HepG2 (cell line): ENCODE results near the gene PSME3IP1. TPM values are rescaled to one million over a fixed set of nuclear protein-coding genes. Genes with fewer than 3 reads are reported as not detected.
A peak's percentile ranks its signal among the peaks of the same experiment; 100 is the strongest.

Source experiments
- BCL6 ChIP-seq: IDR thresholded peaks from 2 replicates; pipeline ENCODE4 v1.6.1; 2016; ENCODE audit warnings: missing genetic modification reagents, missing compliant biosample characterization
- CREM ChIP-seq, 2 experiments: sonication (generic) in 1 of 2; formaldehyde crosslinking in 1 of 2; IDR thresholded peaks; 2 replicates each; pipeline versions ENCODE4 v1.4.0 to v1.6.1; 2016 to 2020; ENCODE audit warnings: antibody characterized with exemption in 1 of 2, mild to moderate bottlenecking in 1 of 2, missing genetic modification reagents in 1 of 2
- ELF4 ChIP-seq: sonication (generic); formaldehyde crosslinking; IDR thresholded peaks from 2 replicates; pipeline ENCODE4 v1.5.0; 2020; ENCODE audit warnings: missing genetic modification reagents, mild to moderate bottlenecking, moderate library complexity, borderline replicate concordance
- HNRNPK ChIP-seq: fragments of 200-400 bp; formaldehyde crosslinking; IDR thresholded peaks from 2 replicates; pipeline ENCODE4 v1.6.1; 2018; ENCODE audit warnings: low read length, low read depth, moderate library complexity, mild to moderate bottlenecking; ENCODE audit not compliant: poor library complexity, severe bottlenecking
- KMT2B ChIP-seq: IDR thresholded peaks from 2 replicates; pipeline ENCODE4 v1.6.1; 2016; ENCODE audit warnings: missing genetic modification reagents, missing compliant biosample characterization
- MXI1 ChIP-seq: IDR thresholded peaks from 3 replicates; pipeline ENCODE4 v1.6.1; 2012; ENCODE audit warnings: low read depth, low read length, inconsistent platforms, borderline replicate concordance
- NR3C1 ChIP-seq: sonication (generic); formaldehyde crosslinking; IDR thresholded peaks from 2 replicates; pipeline ENCODE4 v1.4.0; 2020; ENCODE audit warnings: missing genetic modification reagents
- RELA ChIP-seq: sonication (generic); formaldehyde crosslinking; IDR thresholded peaks from 2 replicates; pipeline ENCODE4 v1.4.0; 2020; ENCODE audit warnings: missing genetic modification reagents
- RFXAP ChIP-seq: sonication (generic); formaldehyde crosslinking; IDR thresholded peaks from 2 replicates; pipeline ENCODE4 v1.4.0; 2020; ENCODE audit warnings: missing genetic modification reagents, borderline replicate concordance
- TBX2 ChIP-seq: sonication (generic); formaldehyde crosslinking; IDR thresholded peaks from 2 replicates; pipeline ENCODE4 v1.5.0; 2020; ENCODE audit warnings: missing genetic modification reagents, mild to moderate bottlenecking, borderline replicate concordance
- TCF7L2 ChIP-seq: IDR thresholded peaks from 2 replicates; pipeline ENCODE4 v1.6.1; 2011; ENCODE audit warnings: mild to moderate bottlenecking, low read depth, low read length, moderate library complexity
- ZBTB7B ChIP-seq: sonication (generic); formaldehyde crosslinking; IDR thresholded peaks from 2 replicates; pipeline ENCODE4 v1.4.0; 2020; ENCODE audit warnings: missing genetic modification reagents
- ZNF17 ChIP-seq: sonication (generic); formaldehyde crosslinking; IDR thresholded peaks from 2 replicates; pipeline ENCODE4 v1.5.0; 2020; ENCODE audit warnings: mild to moderate bottlenecking, missing genetic modification reagents
- ZNF225 ChIP-seq: sonication (generic); formaldehyde crosslinking; IDR thresholded peaks from 2 replicates; pipeline ENCODE4 v1.4.0; 2020; ENCODE audit warnings: mild to moderate bottlenecking, missing genetic modification reagents
- ZNF337 ChIP-seq: sonication (generic); formaldehyde crosslinking; IDR thresholded peaks from 2 replicates; pipeline ENCODE4 v1.5.1; 2020; ENCODE audit warnings: missing genetic modification reagents, low read depth, mild to moderate bottlenecking, borderline replicate concordance
- ZNF33B ChIP-seq: sonication (generic); formaldehyde crosslinking; IDR thresholded peaks from 2 replicates; pipeline ENCODE4 v1.5.1; 2020; ENCODE audit warnings: mild to moderate bottlenecking, missing genetic modification reagents
- ZNF44 ChIP-seq: sonication (generic); formaldehyde crosslinking; IDR thresholded peaks from 2 replicates; pipeline ENCODE4 v1.5.1; 2020; ENCODE audit warnings: mild to moderate bottlenecking, missing genetic modification reagents
- ZNF441 ChIP-seq: sonication (generic); formaldehyde crosslinking; IDR thresholded peaks from 2 replicates; pipeline ENCODE4 v1.7.0; 2021; ENCODE audit warnings: missing genetic modification reagents, borderline replicate concordance
- ZNF547 ChIP-seq: sonication (generic); formaldehyde crosslinking; IDR thresholded peaks from 2 replicates; pipeline ENCODE4 v1.5.1; 2020; ENCODE audit warnings: mild to moderate bottlenecking, missing genetic modification reagents
- ZNF788 ChIP-seq: sonication (generic); formaldehyde crosslinking; IDR thresholded peaks from 2 replicates; pipeline ENCODE4 v1.5.0; 2020; ENCODE audit warnings: mild to moderate bottlenecking, missing genetic modification reagents, borderline replicate concordance
- ZSCAN25 ChIP-seq: sonication (generic); formaldehyde crosslinking; IDR thresholded peaks from 2 replicates; pipeline ENCODE4 v1.8.0; 2022; ENCODE audit warnings: mild to moderate bottlenecking, missing genetic modification reagents
- polyA plus RNA-seq, 8 experiments: library from polyadenylated mRNA; depleted of rRNA in 3 of 8; stranded (reverse) in 7 of 8; unstranded in 1 of 8; fragments of >200 nt; fragmentation: Illumina TruSeq in 4 of 8; extraction: Trizol in 4 of 8; gene quantifications; 2 replicates each; pipeline versions ENCODE4 v1.2.1 to v1.2.3, GENCODE V29; 2011 to 2016; ENCODE audit warnings: low read depth in 4 of 8, missing spikeins in 1 of 8, mixed read lengths in 1 of 8; ENCODE audit not compliant: insufficient read depth in 1 of 8
- total RNA-seq, 5 experiments: library from RNA; depleted of rRNA; stranded (reverse); fragments of >200 nt; fragmentation: Illumina TruSeq; extraction: Trizol; gene quantifications; 2 replicates each; pipeline ENCODE4 v1.2.3, GENCODE V29; 2016; ENCODE audit warnings: low read depth in 1 of 5
- TF ChIP-seq, protein P1 (sequence below): sonication (generic); formaldehyde crosslinking; IDR thresholded peaks from 2 replicates; pipeline ENCODE4 v1.4.0; 2020; ENCODE audit warnings: missing genetic modification reagents, borderline replicate concordance
- TF ChIP-seq, protein P2 (sequence below): sonication (generic); formaldehyde crosslinking; IDR thresholded peaks from 2 replicates; pipeline ENCODE4 v1.4.0; 2020; ENCODE audit warnings: missing genetic modification reagents
- TF ChIP-seq, protein P3 (sequence below): IDR thresholded peaks from 2 replicates; pipeline ENCODE4 v1.6.1; 2018; ENCODE audit warnings: missing genetic modification reagents
- TF ChIP-seq, protein P4 (sequence below): sonication (generic); formaldehyde crosslinking; IDR thresholded peaks from 2 replicates; pipeline ENCODE4 v1.4.0; 2020; ENCODE audit warnings: missing genetic modification reagents

Gene PSME3IP1
- total and polyA plus RNA-seq, 2 of the 13 experiments (the other 11 are each of a cell fraction or from before 2014, with no cell fraction given) = 90.8 to 99.8 TPM

DNA sequence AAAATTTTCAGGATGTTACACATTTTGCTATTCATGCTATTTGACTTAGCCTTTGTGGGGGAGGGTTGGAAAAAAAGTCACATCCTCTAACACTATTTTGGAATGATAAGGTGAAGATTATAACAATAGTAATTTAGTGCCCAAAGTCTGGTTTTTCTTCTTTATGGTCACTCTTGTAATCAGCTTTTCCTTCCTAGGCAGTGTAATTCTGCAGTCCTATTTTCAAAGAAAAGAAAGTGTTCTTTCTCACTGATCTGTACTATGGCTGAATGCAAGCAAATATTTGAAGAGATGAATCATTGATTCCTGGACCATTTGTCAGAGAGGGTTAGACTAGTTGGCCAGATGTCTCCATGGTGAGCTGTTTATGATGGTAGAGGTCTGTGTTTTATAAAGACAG lies 8.7 kb upstream of the PSME3IP1 start (continued):
- TF ChIP-seq MXI1 (peak; percentile 55; the same call in 1 of the 3 replicates), CREM (IDR thresholded peaks at IDR 0.05) (peak; percentile 50; the same call in 1 of the 2 replicates), CREM (CRISPR knock-in tag; IDR thresholded peaks at IDR 0.05) (no peak), RELA (CRISPR knock-in tag) (no peak), ZSCAN25 (CRISPR knock-in tag) (no peak), BCL6 (CRISPR knock-in tag) (peak; percentile 86), ZNF337 (CRISPR knock-in tag) (no peak; the same call in 1 of the 2 replicates), HNRNPK (no peak), ZNF44 (CRISPR knock-in tag) (no peak), ELF4 (CRISPR knock-in tag) (no peak), ZNF33B (CRISPR knock-in tag) (no peak), ZBTB7B (CRISPR knock-in tag) (no peak), KMT2B (CRISPR knock-in tag) (no peak), ZNF441 (CRISPR knock-in tag) (no peak), ZNF788 (CRISPR knock-in tag) (no peak), RFXAP (CRISPR knock-in tag) (no peak), ZNF17 (CRISPR knock-in tag) (no peak), TBX2 (CRISPR knock-in tag) (peak; percentile 38; the same call in 1 of the 2 replicates), TCF7L2 (no peak), ZNF225 (CRISPR knock-in tag) (no peak), NR3C1 (no peak), ZNF547 (CRISPR knock-in tag) (no peak)
- TF ChIP-seq, protein P1, sequence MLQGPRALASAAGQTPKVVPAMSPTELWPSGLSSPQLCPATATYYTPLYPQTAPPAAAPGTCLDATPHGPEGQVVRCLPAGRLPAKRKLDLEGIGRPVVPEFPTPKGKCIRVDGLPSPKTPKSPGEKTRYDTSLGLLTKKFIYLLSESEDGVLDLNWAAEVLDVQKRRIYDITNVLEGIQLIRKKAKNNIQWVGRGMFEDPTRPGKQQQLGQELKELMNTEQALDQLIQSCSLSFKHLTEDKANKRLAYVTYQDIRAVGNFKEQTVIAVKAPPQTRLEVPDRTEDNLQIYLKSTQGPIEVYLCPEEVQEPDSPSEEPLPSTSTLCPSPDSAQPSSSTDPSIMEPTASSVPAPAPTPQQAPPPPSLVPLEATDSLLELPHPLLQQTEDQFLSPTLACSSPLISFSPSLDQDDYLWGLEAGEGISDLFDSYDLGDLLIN (CRISPR knock-in tag) = no peak
- TF ChIP-seq, protein P2, sequence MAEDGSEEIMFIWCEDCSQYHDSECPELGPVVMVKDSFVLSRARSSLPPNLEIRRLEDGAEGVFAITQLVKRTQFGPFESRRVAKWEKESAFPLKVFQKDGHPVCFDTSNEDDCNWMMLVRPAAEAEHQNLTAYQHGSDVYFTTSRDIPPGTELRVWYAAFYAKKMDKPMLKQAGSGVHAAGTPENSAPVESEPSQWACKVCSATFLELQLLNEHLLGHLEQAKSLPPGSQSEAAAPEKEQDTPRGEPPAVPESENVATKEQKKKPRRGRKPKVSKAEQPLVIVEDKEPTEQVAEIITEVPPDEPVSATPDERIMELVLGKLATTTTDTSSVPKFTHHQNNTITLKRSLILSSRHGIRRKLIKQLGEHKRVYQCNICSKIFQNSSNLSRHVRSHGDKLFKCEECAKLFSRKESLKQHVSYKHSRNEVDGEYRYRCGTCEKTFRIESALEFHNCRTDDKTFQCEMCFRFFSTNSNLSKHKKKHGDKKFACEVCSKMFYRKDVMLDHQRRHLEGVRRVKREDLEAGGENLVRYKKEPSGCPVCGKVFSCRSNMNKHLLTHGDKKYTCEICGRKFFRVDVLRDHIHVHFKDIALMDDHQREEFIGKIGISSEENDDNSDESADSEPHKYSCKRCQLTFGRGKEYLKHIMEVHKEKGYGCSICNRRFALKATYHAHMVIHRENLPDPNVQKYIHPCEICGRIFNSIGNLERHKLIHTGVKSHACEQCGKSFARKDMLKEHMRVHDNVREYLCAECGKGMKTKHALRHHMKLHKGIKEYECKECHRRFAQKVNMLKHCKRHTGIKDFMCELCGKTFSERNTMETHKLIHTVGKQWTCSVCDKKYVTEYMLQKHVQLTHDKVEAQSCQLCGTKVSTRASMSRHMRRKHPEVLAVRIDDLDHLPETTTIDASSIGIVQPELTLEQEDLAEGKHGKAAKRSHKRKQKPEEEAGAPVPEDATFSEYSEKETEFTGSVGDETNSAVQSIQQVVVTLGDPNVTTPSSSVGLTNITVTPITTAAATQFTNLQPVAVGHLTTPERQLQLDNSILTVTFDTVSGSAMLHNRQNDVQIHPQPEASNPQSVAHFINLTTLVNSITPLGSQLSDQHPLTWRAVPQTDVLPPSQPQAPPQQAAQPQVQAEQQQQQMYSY (CRISPR knock-in tag) = no peak
- TF ChIP-seq, protein P3, sequence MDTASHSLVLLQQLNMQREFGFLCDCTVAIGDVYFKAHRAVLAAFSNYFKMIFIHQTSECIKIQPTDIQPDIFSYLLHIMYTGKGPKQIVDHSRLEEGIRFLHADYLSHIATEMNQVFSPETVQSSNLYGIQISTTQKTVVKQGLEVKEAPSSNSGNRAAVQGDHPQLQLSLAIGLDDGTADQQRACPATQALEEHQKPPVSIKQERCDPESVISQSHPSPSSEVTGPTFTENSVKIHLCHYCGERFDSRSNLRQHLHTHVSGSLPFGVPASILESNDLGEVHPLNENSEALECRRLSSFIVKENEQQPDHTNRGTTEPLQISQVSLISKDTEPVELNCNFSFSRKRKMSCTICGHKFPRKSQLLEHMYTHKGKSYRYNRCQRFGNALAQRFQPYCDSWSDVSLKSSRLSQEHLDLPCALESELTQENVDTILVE (CRISPR knock-in tag) = 0 out of 2 replicates have a peak, but pooled peaks have one; percentile 37
- TF ChIP-seq, protein P4, sequence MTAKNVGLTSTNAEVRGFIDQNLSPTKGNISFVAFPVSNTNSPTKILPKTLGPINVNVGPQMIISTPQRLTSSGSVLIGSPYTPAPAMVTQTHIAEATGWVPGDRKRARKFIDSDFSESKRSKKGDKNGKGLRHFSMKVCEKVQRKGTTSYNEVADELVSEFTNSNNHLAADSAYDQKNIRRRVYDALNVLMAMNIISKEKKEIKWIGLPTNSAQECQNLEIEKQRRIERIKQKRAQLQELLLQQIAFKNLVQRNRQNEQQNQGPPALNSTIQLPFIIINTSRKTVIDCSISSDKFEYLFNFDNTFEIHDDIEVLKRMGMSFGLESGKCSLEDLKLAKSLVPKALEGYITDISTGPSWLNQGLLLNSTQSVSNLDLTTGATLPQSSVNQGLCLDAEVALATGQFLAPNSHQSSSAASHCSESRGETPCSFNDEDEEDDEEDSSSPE (CRISPR knock-in tag) = 0 out of 2 replicates have a peak, but pooled peaks have one; percentile 11
